ENCODE measurements around the gene FUT2. TPM values are rescaled to one million over a fixed set of nuclear protein-coding genes. Genes with fewer than 3 reads are reported as not detected.
"Not testable (repeated sequence)": the region's sequence is repeated elsewhere in the genome, so short reads cannot be mapped to it uniquely, and the experiment has no call there.

Gene FUT2
- total RNA-seq, 1 donor from 2014 or later: 2.4 TPM

- H3K27ac Mint-ChIP-seq: no peak overlapping the region
- H3K9me3 Mint-ChIP-seq (ENCODE audit: low read depth): no peaks in the 10 kb centered on the region
- peaks cover 2% of the 10 kb centered on the region for H3K27me3 Mint-ChIP-seq
- H3K4me1 Mint-ChIP-seq (ENCODE audit: low read depth): peaks cover 2% of the 10 kb centered on the region
- TF ChIP-seq CTCF (IDR thresholded peaks at IDR 0.05; ENCODE audit: unreplicated experiment): no peak
- DNase-seq (ENCODE audit: low spot score, unreplicated experiment): no peak
- H3K4me3 Mint-ChIP-seq (ENCODE audit: low read depth): no peak overlapping the region
- no peaks in the 10 kb centered on the region for H3K36me3 Mint-ChIP-seq (ENCODE audit: insufficient read depth)
These were observed 10.2 kb upstream of the FUT2 start for GRCh38 chr19:48685583-48685982.

GRCh38 chr19:48686088-48686487 lies 9.7 kb upstream of the FUT2 start:
- DNase-seq (ENCODE audit: low spot score, unreplicated experiment): no peak
- Mint-ChIP-seq H3K9me3 (ENCODE audit: low read depth) (no peaks in the 10 kb centered on the region), H3K36me3 (ENCODE audit: insufficient read depth) (no peaks in the 10 kb centered on the region), H3K27ac (no peak overlapping the region), H3K4me1 (ENCODE audit: low read depth) (peaks cover 2% of the 10 kb centered on the region), H3K27me3 (peaks cover 2% of the 10 kb centered on the region), H3K4me3 (ENCODE audit: low read depth) (no peak overlapping the region)
- TF ChIP-seq CTCF (IDR thresholded peaks at IDR 0.05; ENCODE audit: unreplicated experiment): no peak

- not testable (repeated sequence) for H3K36me3 Mint-ChIP-seq (ENCODE audit: insufficient read depth); H3K4me1 Mint-ChIP-seq (ENCODE audit: low read depth); H3K4me3 Mint-ChIP-seq (ENCODE audit: low read depth); DNase-seq (ENCODE audit: low spot score, unreplicated experiment); H3K27ac Mint-ChIP-seq; H3K9me3 Mint-ChIP-seq (ENCODE audit: low read depth); H3K27me3 Mint-ChIP-seq
These were observed 9.1 kb upstream of the FUT2 start for GRCh38 chr19:48686637-48687036.

- Mint-ChIP-seq H3K4me1 (ENCODE audit: low read depth) (peaks cover 2% of the 10 kb centered on the region), H3K36me3 (ENCODE audit: insufficient read depth) (no peaks in the 10 kb centered on the region), H3K27me3 (peaks cover 2% of the 10 kb centered on the region), H3K9me3 (ENCODE audit: low read depth) (no peaks in the 10 kb centered on the region), H3K27ac (no peak overlapping the region), H3K4me3 (ENCODE audit: low read depth) (no peak overlapping the region)
- no peak for DNase-seq (ENCODE audit: low spot score, unreplicated experiment)
- TF ChIP-seq CTCF (IDR thresholded peaks at IDR 0.05; ENCODE audit: unreplicated experiment): no peak
These were observed 8.0 kb upstream of the FUT2 start for GRCh38 chr19:48687776-48688175.

- H3K27me3 Mint-ChIP-seq: peaks cover 3% of the 10 kb centered on the region
- no peaks in the 10 kb centered on the region for H3K36me3 Mint-ChIP-seq (ENCODE audit: insufficient read depth)
- H3K9me3 Mint-ChIP-seq (ENCODE audit: low read depth): no peaks in the 10 kb centered on the region
- no peak for DNase-seq (ENCODE audit: low spot score, unreplicated experiment)
- no peak overlapping the region for H3K27ac Mint-ChIP-seq
- no peak overlapping the region for H3K4me3 Mint-ChIP-seq (ENCODE audit: low read depth)
- peaks cover 2% of the 10 kb centered on the region for H3K4me1 Mint-ChIP-seq (ENCODE audit: low read depth)
- no peak for TF ChIP-seq CTCF (IDR thresholded peaks at IDR 0.05; ENCODE audit: unreplicated experiment)
These were observed 6.3 kb upstream of the FUT2 start for GRCh38 chr19:48689449-48689848.

GRCh38 chr19:48693629-48694028 lies 2.1 kb upstream of the FUT2 start:
- H3K9me3 Mint-ChIP-seq (ENCODE audit: low read depth); H3K4me3 Mint-ChIP-seq (ENCODE audit: low read depth); DNase-seq (ENCODE audit: low spot score, unreplicated experiment); H3K36me3 Mint-ChIP-seq (ENCODE audit: insufficient read depth); H3K27ac Mint-ChIP-seq: not testable (repeated sequence)
- Mint-ChIP-seq H3K4me1 (ENCODE audit: low read depth) (peaks cover 10% of the 10 kb centered on the region), H3K27me3 (peaks cover 28% of the 10 kb centered on the region)
